Loucy (cell line): ENCODE data around the gene MCM9.

Source experiments
- H2AFZ ChIP-seq: fragments of 200-600 bp; sonication (generic); 2 replicates; pipeline ENCODE4 v1.6.0; 2016; ENCODE audit warnings: antibody characterized with exemption, mild to moderate bottlenecking, low read length, moderate library complexity
- H3F3A ChIP-seq: fragments of 200-600 bp; 2 replicates; pipeline ENCODE4 v1.6.0; 2016; ENCODE audit warnings: antibody characterized with exemption, low read depth, mild to moderate bottlenecking
- H3K27me3 ChIP-seq: fragments of 200-600 bp; sonication (generic); 2 replicates; pipeline ENCODE4 v1.6.1; 2014; ENCODE audit warnings: low read length, mild to moderate bottlenecking; ENCODE audit not compliant: insufficient read depth, poor library complexity, severe bottlenecking
- H3K36me3 ChIP-seq: fragments of 200-600 bp; sonication (generic); 2 replicates; pipeline ENCODE4 v1.6.1; 2016; ENCODE audit warnings: low read length; ENCODE audit not compliant: insufficient read depth
- H3K4me1 ChIP-seq: fragments of 200-600 bp; sonication (generic); 2 replicates; pipeline ENCODE4 v1.5.1; 2014; ENCODE audit warnings: low read length, mild to moderate bottlenecking; ENCODE audit not compliant: insufficient read depth, poor library complexity, severe bottlenecking
- H3K4me2 ChIP-seq: fragments of 200-600 bp; sonication (generic); 2 replicates; pipeline ENCODE4 v1.6.0; 2014; ENCODE audit warnings: antibody characterized with exemption, low read length, low read depth, mild to moderate bottlenecking; ENCODE audit not compliant: poor library complexity, severe bottlenecking
- H3K4me3 ChIP-seq: fragments of 200-600 bp; sonication (generic); 2 replicates; pipeline ENCODE4 v1.5.1; 2014; ENCODE audit warnings: low read length, mild to moderate bottlenecking, mixed read lengths; ENCODE audit not compliant: poor library complexity, severe bottlenecking
- H3K79me2 ChIP-seq: fragments of 200-600 bp; sonication (generic); 2 replicates; pipeline ENCODE4 v1.6.1; 2014; ENCODE audit warnings: low read length; ENCODE audit not compliant: insufficient read depth
- H3K9ac ChIP-seq: fragments of 200-600 bp; sonication (generic); 2 replicates; pipeline ENCODE4 v1.6.0; 2014; ENCODE audit warnings: mild to moderate bottlenecking, low read depth, low read length, moderate library complexity; ENCODE audit not compliant: poor library complexity, severe bottlenecking
- H3K9me2 ChIP-seq: fragments of 200-600 bp; sonication (generic); replicated peaks from 2 replicates; pipeline ENCODE4 v1.6.1; 2016; ENCODE audit warnings: low read depth, low read length, mixed read lengths
- H3K9me3 ChIP-seq: fragments of 200-600 bp; sonication (generic); 2 replicates; pipeline ENCODE4 v1.6.1; 2014; ENCODE audit warnings: mild to moderate bottlenecking, antibody characterized with exemption, low read length, low read depth; ENCODE audit not compliant: insufficient read depth
- H4K20me1 ChIP-seq: fragments of 200-600 bp; sonication (generic); 2 replicates; pipeline ENCODE4 v1.6.0; 2014; ENCODE audit warnings: antibody characterized with exemption, low read length, mild to moderate bottlenecking; ENCODE audit not compliant: insufficient read depth, poor library complexity, severe bottlenecking
- CTCF ChIP-seq: fragments of 200-600 bp; sonication (generic); conservative IDR thresholded peaks from 2 replicates; pipeline ENCODE4 v1.5.1; 2014; ENCODE audit warnings: mild to moderate bottlenecking, antibody characterized with exemption, low read length
- EZH2phosphoT487 ChIP-seq: fragments of 200-600 bp; IDR thresholded peaks from 2 replicates; pipeline ENCODE4 v1.6.1; 2018; ENCODE audit warnings: antibody characterized with exemption, mild to moderate bottlenecking, moderate library complexity, borderline replicate concordance

Gene MCM9

GRCh38 chr6:118905851-118906250, 29.1 kb downstream of the MCM9 start:
- peaks cover 62% of the 10 kb centered on the region for H3K79me2 ChIP-seq
- H3K9me2 ChIP-seq = no peaks in the 10 kb centered on the region
- H3K9me3 ChIP-seq = no peaks in the 10 kb centered on the region
- H4K20me1 ChIP-seq = peaks cover 54% of the 10 kb centered on the region
- no peaks in the 10 kb centered on the region for H3K27me3 ChIP-seq
- H3K9ac ChIP-seq = no peak overlapping the region
- TF ChIP-seq EZH2phosphoT487 (no peak), CTCF (no peak)
- no peak overlapping the region for H3K4me2 ChIP-seq
- H2AFZ ChIP-seq = no peak overlapping the region
- H3F3A ChIP-seq = no peaks in the 10 kb centered on the region; the same call in 1 of the 2 replicates
- H3K36me3 ChIP-seq = peaks cover 95% of the 10 kb centered on the region
- peaks cover 25% of the 10 kb centered on the region for H3K4me1 ChIP-seq
- H3K4me3 ChIP-seq = no peak overlapping the region

- H2AFZ ChIP-seq = no peak overlapping the region
- peaks cover 33% of the 10 kb centered on the region for H3K4me1 ChIP-seq
- TF ChIP-seq CTCF (no peak), EZH2phosphoT487 (no peak)
- peaks cover 3% of the 10 kb centered on the region; the same call in 1 of the 2 replicates for H3F3A ChIP-seq
- H3K4me3 ChIP-seq = no peak overlapping the region
- no peaks in the 10 kb centered on the region for H3K9me2 ChIP-seq
- no peaks in the 10 kb centered on the region for H3K27me3 ChIP-seq
- peaks cover 88% of the 10 kb centered on the region for H3K36me3 ChIP-seq
- peaks cover 66% of the 10 kb centered on the region for H3K79me2 ChIP-seq
- H4K20me1 ChIP-seq = peaks cover 61% of the 10 kb centered on the region
- H3K9ac ChIP-seq = no peak overlapping the region
- H3K4me2 ChIP-seq = no peak overlapping the region
- H3K9me3 ChIP-seq = no peaks in the 10 kb centered on the region
These were observed 29.9 kb downstream of the MCM9 start for GRCh38 chr6:118905084-118905483.

- TF ChIP-seq CTCF = no peak
- no peak for TF ChIP-seq EZH2phosphoT487
- Histone ChIP-seq H3K4me3 (no peak overlapping the region), H3K4me2 (no peak overlapping the region), H3K9ac (no peak overlapping the region), H3K9me2 (no peaks in the 10 kb centered on the region), H3K79me2 (peaks cover 76% of the 10 kb centered on the region), H3K9me3 (no peaks in the 10 kb centered on the region), H4K20me1 (peaks cover 71% of the 10 kb centered on the region), H2AFZ (no peak overlapping the region), H3K27me3 (no peaks in the 10 kb centered on the region), H3K36me3 (peaks cover 76% of the 10 kb centered on the region), H3K4me1 (peaks cover 47% of the 10 kb centered on the region), H3F3A (peaks cover 3% of the 10 kb centered on the region; the same call in 1 of the 2 replicates)
These were observed 31.3 kb downstream of the MCM9 start for GRCh38 chr6:118903691-118904090.
